Vagina (tissue), 2 donors: Measurements from ENCODE around the gene MVD.

ENCODE experiments used
- POLR2AphosphoS5 ChIP-seq, 2 donors: sonication (generic); formaldehyde crosslinking; IDR thresholded peaks; one replicate each; pipeline ENCODE4 v1.9.0; 2017; ENCODE audit warnings: antibody characterized with exemption in 2 of 2, mild to moderate bottlenecking in 2 of 2, low read depth in 1 of 2; ENCODE audit not compliant: insufficient read depth in 1 of 2
- TF ChIP-seq, protein P1 (sequence below), 3 experiments: fragments of 450-650 bp in 2 of 3; fragments of 200-600 bp in 1 of 3; sonication (generic) in 1 of 3; IDR thresholded peaks; one replicate each; pipeline ENCODE4 v1.5.1; 2017 to 2019; ENCODE audit warnings: antibody characterized with exemption in 3 of 3, mild to moderate bottlenecking in 2 of 3, moderate library complexity in 2 of 3

DNA sequence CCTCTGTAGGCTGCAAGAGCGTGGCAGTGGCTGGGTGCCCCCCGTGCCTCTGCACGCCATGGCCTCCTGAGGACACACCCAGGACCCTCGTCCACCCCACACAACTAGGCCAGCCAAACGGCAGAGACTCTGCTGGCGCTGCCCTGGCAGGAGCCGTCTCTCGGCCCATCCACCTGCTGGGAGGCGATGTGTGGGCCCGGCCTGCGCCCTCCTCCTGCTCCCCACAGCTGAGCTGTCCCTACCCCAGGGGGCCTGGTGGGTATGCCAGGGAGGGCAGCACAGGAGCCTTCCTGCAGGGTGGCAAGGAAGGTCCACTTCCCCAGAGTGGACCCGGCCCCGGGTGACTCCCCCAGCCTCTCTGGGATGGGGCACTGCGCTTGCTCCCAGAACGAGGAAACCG is 36.3 kb upstream of the MVD start:
- TF ChIP-seq, protein P1, sequence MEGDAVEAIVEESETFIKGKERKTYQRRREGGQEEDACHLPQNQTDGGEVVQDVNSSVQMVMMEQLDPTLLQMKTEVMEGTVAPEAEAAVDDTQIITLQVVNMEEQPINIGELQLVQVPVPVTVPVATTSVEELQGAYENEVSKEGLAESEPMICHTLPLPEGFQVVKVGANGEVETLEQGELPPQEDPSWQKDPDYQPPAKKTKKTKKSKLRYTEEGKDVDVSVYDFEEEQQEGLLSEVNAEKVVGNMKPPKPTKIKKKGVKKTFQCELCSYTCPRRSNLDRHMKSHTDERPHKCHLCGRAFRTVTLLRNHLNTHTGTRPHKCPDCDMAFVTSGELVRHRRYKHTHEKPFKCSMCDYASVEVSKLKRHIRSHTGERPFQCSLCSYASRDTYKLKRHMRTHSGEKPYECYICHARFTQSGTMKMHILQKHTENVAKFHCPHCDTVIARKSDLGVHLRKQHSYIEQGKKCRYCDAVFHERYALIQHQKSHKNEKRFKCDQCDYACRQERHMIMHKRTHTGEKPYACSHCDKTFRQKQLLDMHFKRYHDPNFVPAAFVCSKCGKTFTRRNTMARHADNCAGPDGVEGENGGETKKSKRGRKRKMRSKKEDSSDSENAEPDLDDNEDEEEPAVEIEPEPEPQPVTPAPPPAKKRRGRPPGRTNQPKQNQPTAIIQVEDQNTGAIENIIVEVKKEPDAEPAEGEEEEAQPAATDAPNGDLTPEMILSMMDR (IDR thresholded peaks at IDR 0.05), result no peak
- TF ChIP-seq POLR2AphosphoS5 (IDR thresholded peaks at IDR 0.05; ENCODE audit: insufficient read depth in 1 of 2, low read depth in 1 of 2), result no peak
